Thymus (tissue), 11 donors: ENCODE data around the gene C22orf39. TPM values are rescaled to one million over a fixed set of nuclear protein-coding genes. Genes with fewer than 3 reads are reported as not detected.

Experiments used
- DNase-seq, 9 donors: peaks; one replicate each; pipeline ENCODE4 v3.0.0-alpha.2; 2013; ENCODE audit warnings: low spot score in 9 of 9, low read depth in 6 of 9, missing footprints in 1 of 9
- H3K27ac ChIP-seq, 2 donors: one replicate each; pipeline ENCODE4 v1.5.1; 2013; ENCODE audit warnings: control low read depth in 1 of 2, low read depth in 1 of 2, low read length in 1 of 2, mild to moderate bottlenecking in 1 of 2, moderate library complexity in 1 of 2
- H3K27me3 ChIP-seq, 2 donors: one replicate each; pipeline ENCODE4 v1.5.1; 2013; ENCODE audit warnings: low read length in 1 of 2; ENCODE audit not compliant: control insufficient read depth in 2 of 2, insufficient read depth in 1 of 2
- H3K36me3 ChIP-seq, 2 donors: one replicate each; pipeline ENCODE4 v1.5.1; 2013; ENCODE audit warnings: low read length in 1 of 2, mild to moderate bottlenecking in 1 of 2, moderate library complexity in 1 of 2; ENCODE audit not compliant: control insufficient read depth in 2 of 2, insufficient read depth in 2 of 2
- H3K4me1 ChIP-seq, 2 donors: one replicate each; pipeline ENCODE4 v1.5.1; 2013; ENCODE audit warnings: low read length in 2 of 2; ENCODE audit not compliant: control insufficient read depth in 2 of 2, insufficient read depth in 2 of 2
- H3K4me3 ChIP-seq, 2 donors: one replicate each; pipeline ENCODE4 v1.5.1; 2013; ENCODE audit warnings: low read length in 2 of 2, control low read depth in 1 of 2, mild to moderate bottlenecking in 1 of 2
- H3K9me3 ChIP-seq, 2 donors: one replicate each; pipeline ENCODE4 v1.5.1; 2013; ENCODE audit warnings: low read length in 1 of 2, mild to moderate bottlenecking in 1 of 2; ENCODE audit not compliant: control insufficient read depth in 2 of 2, insufficient read depth in 1 of 2
- WGBS: extraction: QIAGEN DNeasy Blood & Tissue Kit; methylation state at CpG from one replicate; pipeline ENCODE4 v1.1.7; 2013; 5-methylcytosine and 5-hydroxymethylcytosine counted together
- polyA plus RNA-seq: library from polyadenylated mRNA; stranded (reverse); fragments of 200-250 nt; gene quantifications from one replicate; pipeline ENCODE4 v1.2.3, GENCODE V29; 2013
- total RNA-seq: library from RNA; stranded (reverse); fragments of 120-200 nt; gene quantifications from one replicate; pipeline ENCODE4 v1.2.4, GENCODE V29; 2013
- donor health status: healthy.

Gene C22orf39
- total and polyA plus RNA-seq, 2 donors: 34.5 to 43.4 TPM

GRCh38 chr22:19478901-19479354 lies 31.4 kb upstream of the C22orf39 start, which contains the start of gene UFD1:
Gene UFD1, minus strand, starts transcription at chr22:19479193. Its CDS starts 108 bp downstream, at chr22:19479085.
- H3K4me3 ChIP-seq: peak within 1 kb of the TSS; percentile 78 to 89
- peak within 1 kb of the TSS; percentile 95 for H3K27ac ChIP-seq
- H3K4me1 ChIP-seq: peaks cover 12 to 15% of the 10 kb centered on the region in 2 donors
- peaks cover 13 to 26% of the 10 kb centered on the region in 2 donors for H3K36me3 ChIP-seq
- WGBS: under 1% methylated on average over 42 of the region's 42 CpGs
- H3K9me3 ChIP-seq: no peaks in the 10 kb centered on the region
- H3K27me3 ChIP-seq: no peaks in the 10 kb centered on the region
- no peak for DNase-seq

GRCh38 chr22:19478045-19478900 lies 30.8 kb upstream of the C22orf39 start:
- no peaks in the 10 kb centered on the region for H3K27me3 ChIP-seq
- peak in 4 of 9 donors; percentile 16 to 51 (median 25) for DNase-seq

GRCh38 chr22:19477321-19478044 lies 30.0 kb upstream of the C22orf39 start:
- Histone ChIP-seq H3K27me3 (no peaks in the 10 kb centered on the region), H3K27ac (peak overlapping the region in 1 of 2 donors; percentile 21), H3K4me1 (peaks cover 12 to 15% of the 10 kb centered on the region in 2 donors), H3K9me3 (no peaks in the 10 kb centered on the region), H3K36me3 (peaks cover 23 to 31% of the 10 kb centered on the region in 2 donors), H3K4me3 (peak overlapping the region; percentile 78 to 89)
- 28% methylated on average over 5 of the region's 5 CpGs for whole genome bisulfite sequencing
- peak in 3 of 9 donors; percentile 18 to 45 (median 19) for DNase-seq

More at GRCh38 chr22:19478045-19478900, 30.8 kb upstream of the C22orf39 start:
- no peaks in the 10 kb centered on the region for H3K9me3 ChIP-seq
- WGBS: 4% methylated on average over 31 of the region's 31 CpGs
- peak overlapping the region; percentile 60 to 95 for H3K27ac ChIP-seq
- H3K36me3 ChIP-seq: peaks cover 17 to 27% of the 10 kb centered on the region in 2 donors
- peaks cover 12 to 15% of the 10 kb centered on the region in 2 donors for H3K4me1 ChIP-seq
- peak overlapping the region; percentile 78 to 89 for H3K4me3 ChIP-seq

- H3K36me3 ChIP-seq: peaks cover 36 to 38% of the 10 kb centered on the region in 2 donors
Measured at GRCh38 chr22:19476023-19476422, 28.5 kb upstream of the C22orf39 start.

GRCh38 chr22:19473578-19473977 lies 26.1 kb upstream of the C22orf39 start:
- no peaks in the 10 kb centered on the region for H3K9me3 ChIP-seq
- WGBS: 96% methylated on average over 3 of the region's 3 CpGs
- no peak for DNase-seq
- no peak overlapping the region for H3K27ac ChIP-seq
- peaks cover 60 to 62% of the 10 kb centered on the region in 2 donors for H3K36me3 ChIP-seq
- H3K4me1 ChIP-seq: peaks cover 5% of the 10 kb centered on the region in 2 donors
- no peaks in the 10 kb centered on the region for H3K27me3 ChIP-seq
- H3K4me3 ChIP-seq: no peak overlapping the region

More at GRCh38 chr22:19476023-19476422, 28.5 kb upstream of the C22orf39 start:
- Histone ChIP-seq H3K9me3 (no peaks in the 10 kb centered on the region), H3K4me3 (no peak overlapping the region), H3K4me1 (peaks cover 12 to 15% of the 10 kb centered on the region in 2 donors), H3K27me3 (no peaks in the 10 kb centered on the region), H3K27ac (no peak overlapping the region)
- no peak for DNase-seq
- 95% methylated on average over 3 of the region's 3 CpGs for WGBS

- no peak for DNase-seq
- Histone ChIP-seq H3K27ac (no peak overlapping the region), H3K27me3 (no peaks in the 10 kb centered on the region), H3K9me3 (no peaks in the 10 kb centered on the region), H3K4me1 (no peaks in the 10 kb centered on the region), H3K36me3 (peaks cover 74 to 76% of the 10 kb centered on the region in 2 donors), H3K4me3 (no peak overlapping the region)
- 97% methylated on average over 8 of the region's 8 CpGs for WGBS
Measured at GRCh38 chr22:19472233-19472632, 24.7 kb upstream of the C22orf39 start.

- Histone ChIP-seq H3K4me3 (no peak overlapping the region), H3K9me3 (no peaks in the 10 kb centered on the region), H3K4me1 (no peaks in the 10 kb centered on the region), H3K27ac (no peak overlapping the region), H3K36me3 (peaks cover 80 to 82% of the 10 kb centered on the region in 2 donors), H3K27me3 (no peaks in the 10 kb centered on the region)
- no peak for DNase-seq
- WGBS: 97% methylated on average over 11 of the region's 11 CpGs
Measured at GRCh38 chr22:19471572-19471971, 24.1 kb upstream of the C22orf39 start.

GRCh38 chr22:19470010-19470409 lies 22.5 kb upstream of the C22orf39 start:
- Histone ChIP-seq H3K27ac (no peak overlapping the region), H3K36me3 (peaks cover 90 to 91% of the 10 kb centered on the region in 2 donors), H3K4me1 (no peaks in the 10 kb centered on the region), H3K9me3 (no peaks in the 10 kb centered on the region), H3K4me3 (no peak overlapping the region), H3K27me3 (no peaks in the 10 kb centered on the region)
- DNase-seq: no peak
- WGBS: 98% methylated on average over 2 of the region's 2 CpGs
